Mesenchymal stem cell (in vitro differentiated cells and primary cell): ENCODE results near the gene TUBGCP3.

Experiments used
- DNase-seq: peaks from one replicate; pipeline ENCODE4 v3.0.0-alpha.2; 2013
- H2AFZ ChIP-seq: one replicate; pipeline ENCODE4 v1.6.1; 2013; ENCODE audit warnings: low read depth, mild to moderate bottlenecking, control low read depth, inconsistent platforms, low read length, moderate library complexity
- H2AK5ac ChIP-seq: 2 replicates; pipeline ENCODE4 v1.6.1; 2013; ENCODE audit warnings: low read length, moderate library complexity, mild to moderate bottlenecking, inconsistent platforms; ENCODE audit not compliant: severe bottlenecking
- H2BK120ac ChIP-seq: one replicate; pipeline ENCODE4 v1.6.1; 2013; ENCODE audit warnings: low read depth, mild to moderate bottlenecking, inconsistent platforms, low read length, moderate library complexity
- H2BK12ac ChIP-seq, 2 experiments: one replicate each; pipeline ENCODE4 v1.6.1; 2013; ENCODE audit warnings: inconsistent platforms in 2 of 2, low read length in 2 of 2, mild to moderate bottlenecking in 2 of 2, moderate library complexity in 2 of 2, control low read depth in 1 of 2
- H2BK15ac ChIP-seq: one replicate; pipeline ENCODE4 v1.6.1; 2013; ENCODE audit warnings: mild to moderate bottlenecking, low read depth, inconsistent platforms; ENCODE audit not compliant: poor library complexity, severe bottlenecking
- H2BK5ac ChIP-seq: 2 replicates; pipeline ENCODE4 v1.6.1; 2013; ENCODE audit warnings: low read depth, mild to moderate bottlenecking, low read length, control low read depth, inconsistent platforms; ENCODE audit not compliant: poor library complexity, severe bottlenecking
- H3K14ac ChIP-seq, 2 experiments: one replicate each; pipeline ENCODE4 v1.6.1; 2013; ENCODE audit warnings: inconsistent platforms in 2 of 2, low read length in 2 of 2, control low read depth in 1 of 2, mild to moderate bottlenecking in 1 of 2, moderate library complexity in 1 of 2
- H3K18ac ChIP-seq, 2 experiments: one replicate each; pipeline ENCODE4 v1.6.1; 2013; ENCODE audit warnings: inconsistent platforms in 2 of 2, low read length in 2 of 2, control low read depth in 1 of 2, low read depth in 1 of 2, mild to moderate bottlenecking in 1 of 2
- H3K23ac ChIP-seq, 2 experiments: one replicate each; pipeline ENCODE4 v1.6.1; 2013; ENCODE audit warnings: inconsistent platforms in 2 of 2, low read length in 2 of 2, mild to moderate bottlenecking in 2 of 2, moderate library complexity in 2 of 2, control low read depth in 1 of 2
- H3K27ac ChIP-seq: 2 replicates; pipeline ENCODE4 v1.5.1; 2013; ENCODE audit warnings: mild to moderate bottlenecking, moderate library complexity, low read length, control low read depth, inconsistent platforms; ENCODE audit not compliant: poor library complexity, severe bottlenecking
- H3K27me3 ChIP-seq, 2 experiments: 2 replicates each; pipeline versions ENCODE4 v1.6.1 to v1.7.0; 2013; ENCODE audit warnings: low read length in 2 of 2, mild to moderate bottlenecking in 2 of 2, moderate library complexity in 2 of 2, control low read depth in 1 of 2, inconsistent platforms in 1 of 2; ENCODE audit not compliant: control insufficient read depth in 1 of 2, insufficient read depth in 1 of 2
- H3K36me3 ChIP-seq, 2 experiments: 2 replicates each; pipeline versions ENCODE4 v1.6.1 to v1.7.0; 2013; ENCODE audit warnings: low read length in 2 of 2, control low read depth in 1 of 2, inconsistent platforms in 1 of 2, low read depth in 1 of 2, mild to moderate bottlenecking in 1 of 2; ENCODE audit not compliant: insufficient read depth in 2 of 2, control insufficient read depth in 1 of 2
- H3K4ac ChIP-seq, 2 experiments: one replicate each; pipeline ENCODE4 v1.6.1; 2013; ENCODE audit warnings: inconsistent platforms in 2 of 2, low read length in 2 of 2, mild to moderate bottlenecking in 2 of 2, moderate library complexity in 2 of 2, control low read depth in 1 of 2, low read depth in 1 of 2
- H3K4me1 ChIP-seq: 2 replicates; pipeline ENCODE4 v1.6.1; 2013; ENCODE audit warnings: low read depth, low read length, control low read depth; ENCODE audit not compliant: control insufficient read depth, insufficient read depth
- H3K4me2 ChIP-seq: 2 replicates; pipeline ENCODE4 v1.6.1; 2013; ENCODE audit warnings: low read length, mild to moderate bottlenecking, inconsistent platforms; ENCODE audit not compliant: poor library complexity, severe bottlenecking
- H3K4me3 ChIP-seq, 2 experiments: 2 replicates each; pipeline versions ENCODE4 v1.5.1 to v1.7.0; 2013; ENCODE audit warnings: low read length in 2 of 2, mild to moderate bottlenecking in 2 of 2, control low read depth in 1 of 2, low read depth in 1 of 2; ENCODE audit not compliant: insufficient read depth in 1 of 2
- H3K79me1 ChIP-seq: replicated peaks from 2 replicates; pipeline ENCODE4 v1.6.1; 2013; ENCODE audit warnings: mild to moderate bottlenecking, control low read depth, low read length, inconsistent platforms; ENCODE audit not compliant: poor library complexity, severe bottlenecking
- H3K9ac ChIP-seq: 2 replicates; pipeline ENCODE4 v1.7.0; 2013; ENCODE audit warnings: mild to moderate bottlenecking, low read length, moderate library complexity
- H3K9me3 ChIP-seq: 2 replicates; pipeline ENCODE4 v1.7.0; 2013; ENCODE audit warnings: mild to moderate bottlenecking, low read length; ENCODE audit not compliant: control insufficient read depth
- H4K8ac ChIP-seq: one replicate; pipeline ENCODE4 v1.6.1; 2013; ENCODE audit warnings: inconsistent platforms, mild to moderate bottlenecking, low read length, moderate library complexity
- H4K91ac ChIP-seq: one replicate; pipeline ENCODE4 v1.6.1; 2013; ENCODE audit warnings: mild to moderate bottlenecking, low read length, inconsistent platforms
- WGBS: methylation state at CpG from one replicate; pipeline ENCODE4 v1.1.7; 2013; ENCODE audit warnings: mixed read lengths; 5-methylcytosine and 5-hydroxymethylcytosine counted together

Gene TUBGCP3

DNA sequence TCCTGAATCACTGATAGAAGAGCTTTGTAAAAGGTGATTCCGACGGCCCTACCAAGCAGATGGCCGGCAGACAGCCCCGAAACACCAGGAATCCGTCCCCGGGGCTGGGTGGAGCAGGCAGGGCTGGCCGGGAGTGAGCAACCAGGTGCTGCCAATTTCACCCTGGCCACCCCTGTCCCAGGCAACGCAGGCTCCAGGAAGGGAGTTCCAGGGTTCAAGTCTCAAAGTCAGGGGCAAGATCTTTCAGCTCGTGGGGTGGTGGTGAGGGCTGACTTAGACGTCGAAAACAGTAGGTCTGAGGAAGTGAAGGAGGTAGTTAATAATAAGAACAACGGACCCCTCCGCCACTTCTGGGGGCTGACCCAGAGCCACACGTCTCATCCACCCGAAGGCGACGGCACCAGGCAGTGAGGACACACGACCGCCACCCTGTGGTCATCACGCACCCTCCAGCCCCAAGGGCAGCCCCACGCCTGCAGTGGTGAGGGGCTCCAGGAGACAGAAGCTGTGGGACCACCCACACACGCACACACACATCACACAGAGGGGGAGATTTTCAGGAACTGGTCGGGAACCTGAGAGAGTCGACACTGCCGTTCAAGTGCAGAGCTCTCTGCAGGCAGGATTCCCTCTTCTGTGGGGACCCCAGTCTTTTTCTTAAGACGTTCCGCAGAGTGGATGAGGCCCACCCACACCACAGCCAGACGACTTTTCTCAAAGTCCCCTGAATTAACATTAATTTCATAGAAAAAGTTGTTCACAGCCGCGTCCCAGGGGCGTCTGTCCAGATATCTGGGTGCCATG, 144.6 kb downstream of the TUBGCP3 start:
- H3K36me3 ChIP-seq = no peaks in the 10 kb centered on the region
- no peaks in the 10 kb centered on the region for H3K79me1 ChIP-seq
- DNase-seq = no peak
- no peak overlapping the region for H2BK12ac ChIP-seq
- no peak overlapping the region for H2BK5ac ChIP-seq
- H2AK5ac ChIP-seq = no peak overlapping the region
- H3K27ac ChIP-seq = no peak overlapping the region
- 44% methylated on average over 29 of the region's 31 CpGs for WGBS
- H3K4me2 ChIP-seq = no peak overlapping the region
- H2BK15ac ChIP-seq = no peak overlapping the region
- H3K14ac ChIP-seq = no peak overlapping the region
- no peaks in the 10 kb centered on the region for H3K4me1 ChIP-seq
- no peak overlapping the region for H4K91ac ChIP-seq
- no peak overlapping the region for H2AFZ ChIP-seq
- no peak overlapping the region for H3K23ac ChIP-seq
- no peak overlapping the region for H3K18ac ChIP-seq
- no peak overlapping the region for H3K4ac ChIP-seq
- no peak overlapping the region for H4K8ac ChIP-seq
- no peak overlapping the region for H3K9ac ChIP-seq
- no peak overlapping the region for H3K4me3 ChIP-seq
- H2BK120ac ChIP-seq = no peak overlapping the region
- H3K27me3 ChIP-seq = peaks cover 10 to 47% of the 10 kb centered on the region in 2 experiments
- peaks cover 3% of the 10 kb centered on the region for H3K9me3 ChIP-seq

DNA sequence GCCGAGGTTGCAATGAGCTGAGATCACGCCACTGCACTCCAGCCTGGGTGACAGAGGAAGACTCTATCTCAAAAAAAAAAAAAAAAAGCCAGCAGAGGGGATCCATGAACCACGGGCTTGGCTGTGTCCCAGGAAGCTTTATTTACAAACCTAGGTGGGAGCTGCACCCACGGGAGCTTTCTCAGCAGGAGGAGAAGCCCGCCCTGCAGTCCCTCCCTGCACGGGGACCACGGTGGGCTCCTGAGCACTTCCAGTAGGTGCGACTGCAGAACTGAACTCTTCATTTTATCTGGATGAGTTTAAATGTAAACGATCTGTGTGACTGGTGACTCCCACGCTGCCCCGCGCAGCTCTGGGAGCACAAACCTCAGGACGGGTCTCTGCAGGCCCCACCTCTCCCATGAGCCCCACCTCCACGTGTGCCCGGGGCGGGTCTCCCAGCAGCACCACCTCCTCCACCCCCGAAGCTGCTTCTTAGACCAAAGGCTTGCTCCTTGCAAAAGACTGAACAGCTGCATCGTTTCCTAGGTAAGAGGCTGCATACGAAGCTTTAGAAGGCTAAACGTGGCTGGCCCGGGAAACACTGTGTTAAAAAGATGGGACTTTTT, 145.4 kb downstream of the TUBGCP3 start:
- no peak overlapping the region for H3K27ac ChIP-seq
- 80% methylated on average over 17 of the region's 21 CpGs for WGBS
- H3K14ac ChIP-seq = no peak overlapping the region

DNA sequence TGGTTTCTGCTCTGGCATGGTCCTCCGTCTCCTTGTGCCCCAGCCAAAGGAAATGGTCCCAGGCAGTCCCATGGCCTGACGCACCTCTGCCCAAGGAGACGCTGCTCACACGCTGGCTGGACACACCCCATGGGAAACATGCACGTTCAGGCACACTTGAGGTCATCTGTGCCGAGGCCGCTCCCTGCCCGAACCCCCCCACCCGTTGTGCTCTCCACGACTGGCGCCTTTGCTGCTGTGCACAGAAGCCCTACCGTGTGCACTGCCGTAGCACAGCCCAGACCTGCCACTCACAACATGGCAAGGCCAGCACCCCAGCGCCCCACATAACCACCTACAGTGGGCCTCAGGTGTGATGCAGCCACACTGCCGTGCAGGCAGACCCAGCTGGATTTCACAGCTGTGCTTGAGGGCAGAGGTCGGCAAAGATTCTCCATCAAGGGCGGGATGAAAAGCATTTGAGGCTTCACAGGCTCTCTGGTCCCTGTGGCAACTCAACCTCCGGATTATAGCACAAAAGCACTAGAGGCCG, 146.1 kb downstream of the TUBGCP3 start:
- no peak for DNase-seq
- no peaks in the 10 kb centered on the region for H3K36me3 ChIP-seq
- no peaks in the 10 kb centered on the region for H3K4me1 ChIP-seq
- no peak overlapping the region for H3K4me2 ChIP-seq
- H4K8ac ChIP-seq = no peak overlapping the region
- H2BK120ac ChIP-seq = no peak overlapping the region
- H3K27me3 ChIP-seq = peaks cover 10 to 44% of the 10 kb centered on the region in 2 experiments
- H3K23ac ChIP-seq = no peak overlapping the region
- no peak overlapping the region for H2BK5ac ChIP-seq
- peaks cover 9% of the 10 kb centered on the region for H3K9me3 ChIP-seq
- no peak overlapping the region for H3K18ac ChIP-seq
- H4K91ac ChIP-seq = no peak overlapping the region
- WGBS = 88% methylated on average over 19 of the region's 19 CpGs
- H2AK5ac ChIP-seq = no peak overlapping the region
- H3K4ac ChIP-seq = no peak overlapping the region
- H3K14ac ChIP-seq = no peak overlapping the region
- H2BK15ac ChIP-seq = no peak overlapping the region
- H3K9ac ChIP-seq = no peak overlapping the region
- no peak overlapping the region for H3K27ac ChIP-seq
- H3K79me1 ChIP-seq = no peaks in the 10 kb centered on the region
- no peak overlapping the region for H2AFZ ChIP-seq
- no peak overlapping the region for H2BK12ac ChIP-seq
- H3K4me3 ChIP-seq = peak overlapping the region in 1 of 2 experiments; percentile 25

More for the DNA sequence above, 145.4 kb downstream of the TUBGCP3 start:
- H4K8ac ChIP-seq = no peak overlapping the region
- H3K4me1 ChIP-seq = no peaks in the 10 kb centered on the region
- H2BK15ac ChIP-seq = no peak overlapping the region
- no peak overlapping the region for H2AK5ac ChIP-seq
- no peak overlapping the region for H3K4me3 ChIP-seq
- no peak overlapping the region for H3K9ac ChIP-seq
- peaks cover 9% of the 10 kb centered on the region for H3K9me3 ChIP-seq
- no peak overlapping the region for H2BK5ac ChIP-seq
- no peak overlapping the region for H3K4me2 ChIP-seq
- H4K91ac ChIP-seq = no peak overlapping the region
- H3K4ac ChIP-seq = no peak overlapping the region
- H3K27me3 ChIP-seq = peaks cover 10 to 44% of the 10 kb centered on the region in 2 experiments
- H2BK120ac ChIP-seq = no peak overlapping the region
- no peak overlapping the region for H3K23ac ChIP-seq
- H3K36me3 ChIP-seq = no peaks in the 10 kb centered on the region
- no peak overlapping the region for H2BK12ac ChIP-seq
- no peak for DNase-seq
- H3K18ac ChIP-seq = no peak overlapping the region
- H2AFZ ChIP-seq = no peak overlapping the region
- H3K79me1 ChIP-seq = no peaks in the 10 kb centered on the region

DNA sequence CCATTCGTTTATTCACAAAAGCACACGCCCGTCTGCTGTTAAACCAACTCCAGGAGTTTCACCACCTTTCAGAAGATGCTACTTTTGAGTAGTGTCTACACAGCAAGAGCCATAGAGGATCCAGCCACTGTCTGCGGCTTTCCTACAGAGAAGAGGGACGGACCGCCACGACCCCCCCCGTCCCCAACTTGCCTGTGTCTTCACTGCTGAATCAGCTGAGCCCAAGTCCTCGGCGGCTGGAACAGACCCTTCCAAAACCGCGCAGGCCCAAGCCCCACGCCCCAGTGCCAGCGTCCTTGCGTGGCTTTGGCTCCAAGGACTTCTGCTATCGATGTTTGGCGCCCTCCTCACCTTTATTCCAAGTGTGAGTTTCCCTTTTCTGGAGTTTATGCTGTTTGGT, 146.7 kb downstream of the TUBGCP3 start:
- H2BK120ac ChIP-seq = no peak overlapping the region
- H3K4me3 ChIP-seq = no peak overlapping the region
- H3K9ac ChIP-seq = no peak overlapping the region
- peaks cover 9% of the 10 kb centered on the region for H3K9me3 ChIP-seq
- H3K18ac ChIP-seq = no peak overlapping the region
- no peak overlapping the region for H3K27ac ChIP-seq
- no peaks in the 10 kb centered on the region for H3K4me1 ChIP-seq
- no peak overlapping the region for H2BK12ac ChIP-seq
- no peaks in the 10 kb centered on the region for H3K36me3 ChIP-seq
- H3K14ac ChIP-seq = no peak overlapping the region
- no peak overlapping the region for H4K8ac ChIP-seq
- H2AK5ac ChIP-seq = no peak overlapping the region
- no peak overlapping the region for H3K4me2 ChIP-seq
- 81% methylated on average over 17 of the region's 17 CpGs for WGBS
- no peak overlapping the region for H2BK5ac ChIP-seq
- H4K91ac ChIP-seq = no peak overlapping the region
- no peak overlapping the region for H3K23ac ChIP-seq
- no peak for DNase-seq
- H3K27me3 ChIP-seq = peaks cover 10 to 40% of the 10 kb centered on the region in 2 experiments
- no peak overlapping the region for H2BK15ac ChIP-seq
- no peak overlapping the region for H3K4ac ChIP-seq
- no peaks in the 10 kb centered on the region for H3K79me1 ChIP-seq
- H2AFZ ChIP-seq = no peak overlapping the region
